ENCODE data around the gene ATF4. TPM values are rescaled to one million over a fixed set of nuclear protein-coding genes. Genes with fewer than 3 reads are reported as not detected.

Gene ATF4
- polyA plus RNA-seq, 3 donors: 454 to 688 (median 547) TPM

GRCh38 chr22:39522567-39523300 is 2.4 kb downstream of the ATF4 start:
- 5 to 19% (median 18%) methylated on average over 14 of the region's 14 CpGs for WGBS, 3 donors
- no peak overlapping the region for H3K27ac ChIP-seq (ENCODE audit: low read depth, low read length)

- WGBS, 3 donors: 69 to 79% (median 75%) methylated on average over 13 of the region's 13 CpGs
- H3K27ac ChIP-seq (ENCODE audit: low read depth, low read length): no peak overlapping the region
Observed at GRCh38 chr22:39524089-39524752, 3.9 kb downstream of the ATF4 start.

GRCh38 chr22:39524753-39525657 is 4.6 kb downstream of the ATF4 start:
- WGBS, 3 donors: 70 to 81% (median 71%) methylated on average over 10 of the region's 10 CpGs
- H3K27ac ChIP-seq (ENCODE audit: low read depth, low read length): no peak overlapping the region

- WGBS, 3 donors: 58 to 84% (median 70%) methylated on average over 4 of the region's 4 CpGs
- no peak overlapping the region for H3K27ac ChIP-seq (ENCODE audit: low read depth, low read length)
Observed at GRCh38 chr22:39525658-39525975, 5.3 kb downstream of the ATF4 start.

GRCh38 chr22:39526736-39527171 is 6.4 kb downstream of the ATF4 start:
- H3K27ac ChIP-seq (ENCODE audit: low read depth, low read length): no peak overlapping the region
- WGBS, 3 donors: 51 to 76% (median 52%) methylated on average over 4 of the region's 4 CpGs

GRCh38 chr22:39527481-39527961 is 7.2 kb downstream of the ATF4 start:
- no peak overlapping the region for H3K27ac ChIP-seq (ENCODE audit: low read depth, low read length)
- 45 to 55% (median 46%) methylated on average over 6 of the region's 6 CpGs for WGBS, 3 donors

GRCh38 chr22:39528080-39528661 is 7.8 kb downstream of the ATF4 start:
- WGBS, 3 donors: 64 to 73% (median 68%) methylated on average over 12 of the region's 12 CpGs
- H3K27ac ChIP-seq (ENCODE audit: low read depth, low read length): no peak overlapping the region

GRCh38 chr22:39528681-39529486 is 8.5 kb downstream of the ATF4 start:
- whole genome bisulfite sequencing, 3 donors: 25 to 32% (median 29%) methylated on average over 32 of the region's 32 CpGs
- H3K27ac ChIP-seq (ENCODE audit: low read depth, low read length): no peak overlapping the region

GRCh38 chr22:39529487-39529851 is 9.1 kb downstream of the ATF4 start:
- WGBS, 3 donors: 53 to 62% (median 59%) methylated on average over 17 of the region's 17 CpGs
- no peak overlapping the region for H3K27ac ChIP-seq (ENCODE audit: low read depth, low read length)

- H3K27ac ChIP-seq (ENCODE audit: low read depth, low read length): no peak overlapping the region
- WGBS, 3 donors: 75 to 83% (median 77%) methylated on average over 6 of the region's 6 CpGs
Observed at GRCh38 chr22:39530116-39530515, 9.8 kb downstream of the ATF4 start.

GRCh38 chr22:39530692-39531331 is 10.4 kb downstream of the ATF4 start:
- WGBS, 3 donors: 33 to 42% (median 38%) methylated on average over 9 of the region's 9 CpGs
- H3K27ac ChIP-seq (ENCODE audit: low read depth, low read length): no peak overlapping the region

- 0% methylated on average over 65 to 67 of the region's 67 CpGs for WGBS, 3 donors
- H3K27ac ChIP-seq (ENCODE audit: low read depth, low read length): peak within 1 kb of the TSS; percentile 49
Observed at GRCh38 chr22:39532215-39533073, 12.1 kb downstream of the ATF4 start, which contains the start of gene RPS19BP1. Gene RPS19BP1 (minus strand): TSS chr22:39532748. CDS start chr22:39532738, 10 bp downstream.

- WGBS, 3 donors: 79 to 84% (median 80%) methylated on average over 12 of the region's 12 CpGs
- H3K27ac ChIP-seq (ENCODE audit: low read depth, low read length): no peak overlapping the region
Observed at GRCh38 chr22:39534092-39534506, 13.7 kb downstream of the ATF4 start.

- no peak overlapping the region for H3K27ac ChIP-seq (ENCODE audit: low read depth, low read length)
- WGBS, 3 donors: 7 to 9% (median 8%) methylated on average over 38 to 41 of the region's 41 CpGs
Observed at GRCh38 chr22:39534591-39535356, 14.4 kb downstream of the ATF4 start.

- WGBS, 3 donors: 34 to 46% (median 40%) methylated on average over 13 of the region's 13 CpGs
- H3K27ac ChIP-seq (ENCODE audit: low read depth, low read length): no peak overlapping the region
Observed at GRCh38 chr22:39535357-39535725, 15.0 kb downstream of the ATF4 start.
